ENCODE data around the gene ARHGEF40.

The ARHGEF40 gene

DNA sequence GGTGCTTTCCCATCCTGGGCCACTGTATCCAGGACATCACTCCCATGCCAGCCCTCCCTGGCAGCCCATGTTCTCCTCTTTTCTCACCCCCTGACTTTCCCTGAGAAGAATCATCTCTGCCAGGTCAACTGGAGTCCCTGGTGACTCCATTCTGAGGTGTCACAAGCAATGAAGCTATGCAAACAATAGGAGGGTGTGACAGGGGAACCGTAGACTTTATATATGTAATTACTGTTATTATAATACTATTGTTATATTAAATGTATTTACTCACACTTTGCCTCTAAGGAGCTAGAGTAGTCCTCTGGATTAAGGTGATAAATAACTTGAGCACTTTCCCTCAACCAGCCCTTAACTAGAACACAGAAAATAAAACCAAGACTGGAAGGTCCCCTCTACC is 19.2 kb downstream of the ARHGEF40 start:
- no peak overlapping the region for H3K4me3 ChIP-seq (ENCODE audit: severe bottlenecking)
- TF ChIP-seq, protein P1, sequence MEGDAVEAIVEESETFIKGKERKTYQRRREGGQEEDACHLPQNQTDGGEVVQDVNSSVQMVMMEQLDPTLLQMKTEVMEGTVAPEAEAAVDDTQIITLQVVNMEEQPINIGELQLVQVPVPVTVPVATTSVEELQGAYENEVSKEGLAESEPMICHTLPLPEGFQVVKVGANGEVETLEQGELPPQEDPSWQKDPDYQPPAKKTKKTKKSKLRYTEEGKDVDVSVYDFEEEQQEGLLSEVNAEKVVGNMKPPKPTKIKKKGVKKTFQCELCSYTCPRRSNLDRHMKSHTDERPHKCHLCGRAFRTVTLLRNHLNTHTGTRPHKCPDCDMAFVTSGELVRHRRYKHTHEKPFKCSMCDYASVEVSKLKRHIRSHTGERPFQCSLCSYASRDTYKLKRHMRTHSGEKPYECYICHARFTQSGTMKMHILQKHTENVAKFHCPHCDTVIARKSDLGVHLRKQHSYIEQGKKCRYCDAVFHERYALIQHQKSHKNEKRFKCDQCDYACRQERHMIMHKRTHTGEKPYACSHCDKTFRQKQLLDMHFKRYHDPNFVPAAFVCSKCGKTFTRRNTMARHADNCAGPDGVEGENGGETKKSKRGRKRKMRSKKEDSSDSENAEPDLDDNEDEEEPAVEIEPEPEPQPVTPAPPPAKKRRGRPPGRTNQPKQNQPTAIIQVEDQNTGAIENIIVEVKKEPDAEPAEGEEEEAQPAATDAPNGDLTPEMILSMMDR (IDR thresholded peaks at IDR 0.05; ENCODE audit: poor library complexity, severe bottlenecking): no peak
- DNase-seq (ENCODE audit: low spot score): no peak
- no peak overlapping the region for H3K27ac ChIP-seq (ENCODE audit: poor library complexity, severe bottlenecking)
- H3K27me3 ChIP-seq (ENCODE audit: insufficient read depth, poor library complexity, severe bottlenecking): no peaks in the 10 kb centered on the region
- H3K36me3 ChIP-seq (ENCODE audit: low read depth): peaks cover 34% of the 10 kb centered on the region
- H3K4me1 ChIP-seq (ENCODE audit: insufficient read depth, poor library complexity, severe bottlenecking): no peaks in the 10 kb centered on the region
- H3K9me3 ChIP-seq (ENCODE audit: severe bottlenecking): no peaks in the 10 kb centered on the region
- no peak for ATAC-seq (ENCODE audit: low read depth)

DNA sequence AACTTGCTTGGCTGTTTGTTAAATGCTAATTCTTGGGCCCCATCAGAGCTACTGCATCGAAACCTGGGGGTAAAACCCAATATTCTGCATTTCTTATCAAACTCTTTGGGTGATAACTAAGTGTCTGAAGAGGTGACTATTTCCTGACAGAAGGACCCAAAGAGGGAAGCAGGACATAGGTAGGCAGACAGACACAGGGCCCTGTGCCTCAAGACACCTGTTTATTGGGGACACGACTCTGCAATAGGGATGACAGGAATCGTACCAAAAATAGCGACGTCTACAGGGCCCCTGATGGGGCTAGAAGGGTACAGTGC is 19.7 kb downstream of the ARHGEF40 start:
- no peak for ATAC-seq (ENCODE audit: low read depth)
- Histone ChIP-seq H3K27ac (ENCODE audit: poor library complexity, severe bottlenecking) (no peak overlapping the region), H3K27me3 (ENCODE audit: insufficient read depth, poor library complexity, severe bottlenecking) (no peaks in the 10 kb centered on the region), H3K4me1 (ENCODE audit: insufficient read depth, poor library complexity, severe bottlenecking) (no peaks in the 10 kb centered on the region), H3K4me3 (ENCODE audit: severe bottlenecking) (no peak overlapping the region), H3K36me3 (ENCODE audit: low read depth) (peaks cover 34% of the 10 kb centered on the region), H3K9me3 (ENCODE audit: severe bottlenecking) (no peaks in the 10 kb centered on the region)
- TF ChIP-seq, protein P1 (IDR thresholded peaks at IDR 0.05; ENCODE audit: poor library complexity, severe bottlenecking): no peak
- no peak for DNase-seq (ENCODE audit: low spot score)

DNA sequence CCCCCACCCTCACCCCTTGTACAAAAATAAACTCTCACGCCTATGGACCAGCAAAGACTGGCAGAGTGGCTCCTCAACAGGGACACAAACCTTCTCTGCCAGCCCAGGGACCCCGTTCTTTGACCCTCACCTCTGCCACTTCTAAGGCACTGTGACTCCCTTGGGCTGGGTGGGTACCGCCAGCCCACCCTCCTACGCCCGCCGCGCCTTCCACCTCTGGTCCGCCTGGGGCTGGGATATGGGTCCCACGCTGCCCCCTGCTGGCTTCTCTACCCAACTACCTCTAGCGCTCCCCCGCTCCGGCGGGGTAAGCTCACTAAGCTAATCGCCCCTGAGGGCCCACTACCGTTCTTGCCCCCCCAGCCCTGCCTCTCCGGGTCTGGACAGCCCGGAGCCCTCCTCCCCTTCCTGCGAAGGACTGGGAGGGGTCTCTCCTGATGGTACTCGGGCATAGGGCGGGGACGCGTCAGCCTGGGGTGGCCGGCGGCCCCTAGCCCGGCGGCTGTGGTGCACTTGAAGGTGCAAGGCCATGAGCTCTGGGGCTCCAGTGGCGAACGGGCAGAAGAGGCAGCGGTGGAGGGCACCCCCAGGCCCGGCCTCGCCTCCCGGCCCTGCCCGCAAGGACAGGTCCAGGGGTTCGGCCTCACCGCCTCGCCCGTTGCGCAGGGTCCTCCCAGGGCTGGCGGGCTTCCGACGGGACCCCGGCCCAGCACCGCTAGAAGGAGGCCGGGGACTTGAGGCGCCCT is 20.3 kb downstream of the ARHGEF40 start:
- Histone ChIP-seq H3K27ac (ENCODE audit: poor library complexity, severe bottlenecking) (no peak overlapping the region), H3K4me1 (ENCODE audit: insufficient read depth, poor library complexity, severe bottlenecking) (no peaks in the 10 kb centered on the region), H3K9me3 (ENCODE audit: severe bottlenecking) (no peaks in the 10 kb centered on the region), H3K36me3 (ENCODE audit: low read depth) (peaks cover 29% of the 10 kb centered on the region), H3K4me3 (ENCODE audit: severe bottlenecking) (no peak overlapping the region), H3K27me3 (ENCODE audit: insufficient read depth, poor library complexity, severe bottlenecking) (no peaks in the 10 kb centered on the region)
- TF ChIP-seq, protein P1 (IDR thresholded peaks at IDR 0.05; ENCODE audit: poor library complexity, severe bottlenecking): peak; percentile 46
- DNase-seq (ENCODE audit: low spot score) (no peak), ATAC-seq (ENCODE audit: low read depth) (no peak)

DNA sequence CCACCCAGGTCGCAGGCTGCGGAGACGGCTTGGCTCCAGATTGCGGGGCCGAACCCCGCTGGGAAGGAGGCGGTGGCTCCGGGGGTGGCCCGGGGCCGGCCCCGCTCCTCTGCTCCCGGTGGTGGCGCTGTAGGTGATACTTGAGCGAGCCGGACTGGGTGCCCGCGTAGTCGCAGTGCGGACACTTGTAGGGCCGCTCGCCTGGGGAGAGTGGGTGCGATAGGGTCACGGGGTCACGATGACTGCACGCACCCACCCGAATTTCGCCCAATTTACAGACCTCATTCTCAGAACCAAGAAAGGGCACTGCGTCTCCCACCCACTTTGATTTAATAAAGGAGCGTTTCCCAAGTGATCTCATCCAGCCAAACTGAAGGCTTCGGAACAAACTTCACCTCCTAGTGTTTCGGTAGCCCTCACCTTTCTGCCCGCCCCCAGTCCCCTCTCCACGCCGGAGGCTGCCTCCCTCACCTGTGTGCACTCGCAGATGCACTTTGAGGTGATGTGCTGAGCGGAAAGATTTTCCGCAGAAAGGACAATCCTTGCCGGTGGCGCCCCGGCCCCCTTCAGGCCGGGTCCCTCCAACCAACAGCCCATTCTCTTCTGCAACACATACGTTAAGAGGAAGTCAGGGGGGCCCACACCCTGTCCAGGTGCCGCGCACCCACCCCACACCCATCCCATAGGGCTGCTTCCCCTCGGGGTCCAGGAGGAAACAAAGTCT is 21.0 kb downstream of the ARHGEF40 start:
- DNase-seq (ENCODE audit: low spot score) (no peak), ATAC-seq (ENCODE audit: low read depth) (no peak)
- Histone ChIP-seq H3K27me3 (ENCODE audit: insufficient read depth, poor library complexity, severe bottlenecking) (no peaks in the 10 kb centered on the region), H3K4me1 (ENCODE audit: insufficient read depth, poor library complexity, severe bottlenecking) (no peaks in the 10 kb centered on the region), H3K4me3 (ENCODE audit: severe bottlenecking) (no peak overlapping the region), H3K27ac (ENCODE audit: poor library complexity, severe bottlenecking) (no peak overlapping the region), H3K36me3 (ENCODE audit: low read depth) (peaks cover 23% of the 10 kb centered on the region), H3K9me3 (ENCODE audit: severe bottlenecking) (no peaks in the 10 kb centered on the region)
- TF ChIP-seq, protein P1 (IDR thresholded peaks at IDR 0.05; ENCODE audit: poor library complexity, severe bottlenecking): no peak

DNA sequence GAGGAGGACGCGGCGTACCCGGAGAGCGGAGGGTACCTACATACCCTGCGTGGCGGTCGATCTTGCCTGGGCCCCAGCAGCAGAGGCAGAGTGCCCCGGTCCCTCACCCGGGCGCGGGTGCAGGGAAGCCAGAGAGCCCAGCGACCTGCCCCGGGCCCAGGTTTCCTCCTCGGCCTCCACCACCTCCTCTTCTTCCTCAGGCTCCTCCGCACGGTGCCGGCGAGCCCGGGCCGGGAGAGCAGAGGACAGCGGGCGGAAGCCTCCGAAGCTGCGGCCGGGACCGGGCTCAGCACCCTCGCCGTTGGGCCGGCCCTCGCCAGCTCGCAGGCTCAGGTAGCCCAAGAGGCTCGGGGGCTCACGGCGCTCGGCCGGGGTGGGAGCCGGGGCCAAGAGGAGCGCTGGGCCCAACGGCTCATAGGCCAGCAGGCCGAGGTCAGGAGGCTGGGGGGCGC is 21.7 kb downstream of the ARHGEF40 start:
- no peak overlapping the region for H3K27ac ChIP-seq (ENCODE audit: poor library complexity, severe bottlenecking)

More for the DNA sequence above, 21.7 kb downstream of the ARHGEF40 start:
- ATAC-seq (ENCODE audit: low read depth) (no peak), DNase-seq (ENCODE audit: low spot score) (no peak)
- H3K4me3 ChIP-seq (ENCODE audit: severe bottlenecking): no peak overlapping the region
- TF ChIP-seq, protein P1 (IDR thresholded peaks at IDR 0.05; ENCODE audit: poor library complexity, severe bottlenecking): no peak
- H3K36me3 ChIP-seq (ENCODE audit: low read depth): peaks cover 19% of the 10 kb centered on the region
- H3K27me3 ChIP-seq (ENCODE audit: insufficient read depth, poor library complexity, severe bottlenecking): no peaks in the 10 kb centered on the region
- no peaks in the 10 kb centered on the region for H3K9me3 ChIP-seq (ENCODE audit: severe bottlenecking)
- no peaks in the 10 kb centered on the region for H3K4me1 ChIP-seq (ENCODE audit: insufficient read depth, poor library complexity, severe bottlenecking)
